Stimulated activated CD4-positive, alpha-beta T cell treated with anti-CD3 and anti-CD28 coated beads, Interleukin-12 subunit alpha, Interleukin-12 subunit beta, amount 100 ng/mL, for 4 hours (primary cell): ENCODE measurements around the gene RBM43.

Experiments used
- DNase-seq: peaks from one replicate; pipeline ENCODE4 v3.0.0-alpha.2; 2020

The RBM43 gene

GRCh38 chr2:151206446-151206968 is 55.2 kb downstream of the RBM43 start:
- DNase-seq = no peak

- DNase-seq = no peak
Observed at GRCh38 chr2:151205571-151205970, 56.1 kb downstream of the RBM43 start.

GRCh38 chr2:151204756-151205155 is 56.9 kb downstream of the RBM43 start:
- DNase-seq = no peak

GRCh38 chr2:151200844-151201243 is 60.8 kb downstream of the RBM43 start:
- DNase-seq = no peak

GRCh38 chr2:151200277-151200676 is 61.4 kb downstream of the RBM43 start:
- DNase-seq = no peak

- no peak for DNase-seq
Observed at GRCh38 chr2:151198645-151199044, 63.0 kb downstream of the RBM43 start.
